Epithelial cell of proximal tubule (primary cell): ENCODE results near the gene SLC51A. TPM values are rescaled to one million over a fixed set of nuclear protein-coding genes. Genes with fewer than 3 reads are reported as not detected.
A peak's percentile ranks its signal among the peaks of the same experiment; 100 is the strongest.

Experiments
- DNase-seq: peaks from one replicate; pipeline ENCODE4 v3.0.0-alpha.2; 2011; ENCODE audit warnings: low read depth
- H3K4me3 ChIP-seq: 2 replicates; pipeline ENCODE4 v1.5.1; 2011; ENCODE audit warnings: low read depth, mild to moderate bottlenecking, low read length
- total RNA-seq: library from RNA; depleted of rRNA; stranded (reverse); fragments of >200 nt; gene quantifications from 2 replicates; pipeline ENCODE4 v1.2.3, GENCODE V29; 2015
- TF ChIP-seq, protein P1 (sequence below): conservative IDR thresholded peaks from 2 replicates; pipeline ENCODE4 v1.5.1; 2012; ENCODE audit warnings: low read depth, mild to moderate bottlenecking, low read length

The SLC51A gene
- total RNA-seq, 1 donor from 2014 or later: 0.12 TPM

DNA sequence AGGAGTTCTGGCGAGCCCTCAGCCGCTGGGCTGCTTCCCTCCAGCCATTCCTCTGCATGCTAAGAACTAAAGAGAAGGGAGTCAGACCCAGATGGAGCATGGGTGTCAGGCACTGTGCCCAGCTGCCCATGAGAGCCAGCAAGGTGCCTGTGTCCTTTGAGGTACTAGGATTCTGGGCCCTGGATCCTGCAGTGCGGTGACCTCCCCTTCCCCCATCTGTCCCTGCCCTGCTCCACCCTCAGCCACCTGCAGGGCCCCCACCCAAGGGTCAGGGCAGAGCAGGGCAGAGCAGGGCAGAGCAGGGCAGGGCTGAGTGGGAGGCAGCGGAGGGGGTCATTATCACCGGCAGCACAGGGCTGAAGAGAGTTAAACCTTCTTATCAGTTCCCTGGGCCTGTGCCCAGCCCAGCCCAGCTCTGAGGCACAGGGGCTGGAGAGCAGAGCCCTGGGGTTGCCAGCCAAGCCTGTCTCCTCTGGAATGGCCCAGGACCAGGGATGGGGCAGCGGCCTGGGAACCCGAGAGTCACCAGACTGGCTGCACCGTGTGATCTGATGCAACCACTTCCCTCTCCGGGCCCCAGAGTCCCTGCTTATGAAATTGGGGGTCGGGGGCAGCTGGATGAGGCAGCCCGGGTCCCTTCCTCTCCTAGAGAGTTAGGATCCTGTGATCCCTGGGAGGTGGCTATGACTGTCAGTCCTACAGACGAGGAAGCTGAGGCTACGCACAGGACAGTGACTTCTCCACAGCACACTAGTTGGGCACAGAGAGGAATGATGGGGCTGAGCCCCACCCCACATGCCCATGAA lies 22.4 kb upstream of the SLC51A start:
- TF ChIP-seq, protein P1, sequence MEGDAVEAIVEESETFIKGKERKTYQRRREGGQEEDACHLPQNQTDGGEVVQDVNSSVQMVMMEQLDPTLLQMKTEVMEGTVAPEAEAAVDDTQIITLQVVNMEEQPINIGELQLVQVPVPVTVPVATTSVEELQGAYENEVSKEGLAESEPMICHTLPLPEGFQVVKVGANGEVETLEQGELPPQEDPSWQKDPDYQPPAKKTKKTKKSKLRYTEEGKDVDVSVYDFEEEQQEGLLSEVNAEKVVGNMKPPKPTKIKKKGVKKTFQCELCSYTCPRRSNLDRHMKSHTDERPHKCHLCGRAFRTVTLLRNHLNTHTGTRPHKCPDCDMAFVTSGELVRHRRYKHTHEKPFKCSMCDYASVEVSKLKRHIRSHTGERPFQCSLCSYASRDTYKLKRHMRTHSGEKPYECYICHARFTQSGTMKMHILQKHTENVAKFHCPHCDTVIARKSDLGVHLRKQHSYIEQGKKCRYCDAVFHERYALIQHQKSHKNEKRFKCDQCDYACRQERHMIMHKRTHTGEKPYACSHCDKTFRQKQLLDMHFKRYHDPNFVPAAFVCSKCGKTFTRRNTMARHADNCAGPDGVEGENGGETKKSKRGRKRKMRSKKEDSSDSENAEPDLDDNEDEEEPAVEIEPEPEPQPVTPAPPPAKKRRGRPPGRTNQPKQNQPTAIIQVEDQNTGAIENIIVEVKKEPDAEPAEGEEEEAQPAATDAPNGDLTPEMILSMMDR: no peak
- DNase-seq: no peak

DNA sequence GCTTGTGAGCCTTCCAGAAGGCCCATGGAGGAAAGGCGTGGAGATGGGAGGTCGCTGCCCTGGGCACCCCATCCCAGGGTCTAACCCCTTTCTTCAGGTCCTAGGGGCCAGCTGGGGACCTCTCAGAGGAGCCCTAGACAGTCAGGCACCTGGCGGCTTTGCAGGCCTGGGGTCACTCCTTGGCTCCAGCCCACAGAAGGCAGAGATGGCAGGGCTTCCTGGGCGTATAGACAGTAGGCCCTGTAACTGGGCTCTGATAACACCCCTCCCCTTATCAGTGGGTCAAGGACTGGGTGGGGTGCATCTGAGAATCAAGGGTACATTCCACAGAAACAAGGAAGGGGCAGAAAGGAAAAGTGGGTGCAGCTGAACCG lies 21.8 kb upstream of the SLC51A start:
- TF ChIP-seq, protein P1: no peak
- DNase-seq: no peak
- no peak overlapping the region for H3K4me3 ChIP-seq

More for the DNA sequence above, 22.4 kb upstream of the SLC51A start:
- no peak overlapping the region for H3K4me3 ChIP-seq

DNA sequence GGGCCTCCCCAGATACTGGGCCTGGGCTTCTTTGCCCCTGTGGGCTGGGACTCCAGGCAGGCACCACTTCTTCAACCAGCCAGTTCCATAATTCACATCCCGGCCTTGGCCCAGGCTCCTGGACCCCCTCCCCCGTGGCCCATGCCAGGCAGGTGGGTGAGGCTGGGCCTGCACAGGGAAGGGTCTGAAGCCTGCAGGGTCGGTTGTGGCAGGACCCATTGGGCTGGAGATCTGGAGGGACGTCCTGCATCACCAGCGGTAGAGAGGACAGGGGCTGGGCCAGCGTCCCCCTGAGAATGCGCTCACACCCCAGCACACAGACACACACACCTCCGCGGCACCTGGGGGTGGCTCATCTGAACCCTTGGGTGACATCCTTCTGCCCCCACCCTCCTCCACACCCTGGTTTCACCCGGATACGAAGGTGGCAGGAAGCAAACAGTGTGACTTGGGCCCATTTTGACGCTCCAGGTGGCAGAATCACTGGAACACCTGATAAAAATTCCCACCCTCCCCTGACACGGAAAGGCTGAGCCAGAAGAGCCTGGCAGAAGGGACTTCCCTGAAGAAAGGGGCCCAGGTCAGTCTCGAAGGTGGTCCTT lies 20.6 kb upstream of the SLC51A start:
- H3K4me3 ChIP-seq: no peak overlapping the region
- no peak for DNase-seq
- TF ChIP-seq, protein P1: no peak

DNA sequence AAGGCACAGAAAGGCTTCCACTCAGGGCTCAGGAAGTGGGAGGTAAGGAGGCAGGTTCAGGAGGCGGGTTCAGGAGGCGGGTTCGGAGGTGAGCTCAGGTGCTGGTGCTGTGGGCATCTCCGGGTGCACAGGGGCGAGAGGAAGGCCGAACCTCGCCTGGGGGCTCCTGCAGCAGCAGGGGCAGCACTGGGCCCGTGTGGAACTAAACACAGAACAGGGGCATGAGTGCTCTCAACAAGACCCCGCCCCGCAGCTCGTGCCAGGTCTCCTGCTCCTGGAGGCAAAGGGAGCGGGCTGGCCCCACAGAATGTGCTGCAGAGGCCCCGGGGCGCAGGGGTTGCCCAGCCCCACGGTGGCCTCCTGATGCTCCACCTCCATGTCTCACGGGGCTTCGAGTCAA lies 18.8 kb upstream of the SLC51A start:
- TF ChIP-seq, protein P1: no peak
- H3K4me3 ChIP-seq: no peak overlapping the region
- no peak for DNase-seq

DNA sequence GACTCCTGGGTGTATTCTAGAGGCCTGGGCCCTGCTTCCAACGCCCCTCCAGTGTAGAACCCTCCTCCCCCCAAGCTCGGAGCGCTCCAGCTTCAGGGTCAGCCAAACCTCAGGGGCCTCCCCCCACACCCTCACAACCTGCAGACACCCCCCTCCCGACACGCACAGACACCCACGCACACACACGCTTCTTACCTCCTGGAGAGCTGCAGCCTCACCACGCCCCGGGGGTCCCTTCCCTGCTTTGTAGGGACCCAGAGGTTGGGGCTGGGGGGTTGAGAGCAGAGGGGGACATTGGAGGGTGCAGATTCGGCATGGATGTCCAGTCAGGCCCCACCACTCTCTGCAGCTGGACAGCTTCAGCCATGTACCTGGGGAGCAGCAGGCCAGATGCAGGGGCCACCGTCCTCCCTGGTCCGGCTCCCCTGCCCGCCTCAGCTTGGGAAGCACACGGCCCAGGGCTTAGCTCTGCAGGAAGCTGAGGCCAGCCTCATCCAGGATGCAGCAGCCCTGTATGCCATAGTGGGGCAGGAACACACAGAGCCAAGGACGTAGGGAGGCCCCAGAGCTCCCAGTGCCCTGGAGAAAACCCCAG lies 18.2 kb upstream of the SLC51A start:
- TF ChIP-seq, protein P1: no peak
- no peak for DNase-seq
- no peak overlapping the region for H3K4me3 ChIP-seq

DNA sequence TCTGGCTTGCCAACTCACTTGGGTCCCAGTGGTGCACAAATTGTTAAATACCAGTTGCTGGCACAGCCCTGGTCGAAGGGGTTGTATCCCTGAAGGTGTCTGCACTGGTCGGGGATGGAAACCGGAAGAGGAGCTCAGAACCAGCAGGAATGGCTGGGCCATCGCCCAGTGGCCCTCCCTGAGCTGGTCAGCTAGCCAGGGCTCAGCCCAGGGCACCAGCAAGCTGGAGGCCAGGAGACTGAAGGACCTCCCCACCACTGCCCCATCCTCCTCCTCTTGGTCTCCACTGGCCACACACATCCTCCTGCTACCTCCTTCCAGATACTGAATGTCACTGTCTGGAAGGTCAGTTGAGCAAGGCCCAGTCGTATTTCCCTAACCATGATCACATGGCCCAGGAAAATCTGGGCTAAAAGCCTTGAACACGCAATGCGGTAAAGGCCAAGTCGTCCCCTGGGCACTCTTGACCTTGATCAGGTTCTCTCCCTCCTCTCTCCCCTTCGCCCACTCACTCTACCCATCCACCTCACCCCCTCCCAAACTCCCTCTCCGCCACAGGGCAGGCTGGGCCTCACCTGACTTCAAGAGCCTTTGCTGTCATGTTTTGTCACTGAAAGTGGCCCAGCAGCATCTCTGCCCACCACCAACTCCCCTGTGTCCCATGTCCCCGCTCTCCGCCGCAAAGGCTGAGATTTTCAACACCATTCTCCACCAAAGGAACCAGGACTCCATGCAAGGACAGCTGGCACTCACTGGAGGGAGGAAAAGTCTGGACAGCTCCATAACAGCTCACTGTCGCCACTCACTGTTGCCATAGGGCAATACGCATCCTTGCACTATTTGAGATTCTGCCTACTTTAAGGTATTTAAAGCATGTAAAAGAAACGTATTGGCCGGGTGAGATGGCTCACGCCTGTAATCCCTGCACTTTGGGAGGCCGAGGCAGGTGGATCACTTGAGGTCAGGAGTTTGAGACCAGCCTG lies 17.3 kb upstream of the SLC51A start:
- H3K4me3 ChIP-seq: no peak overlapping the region
- TF ChIP-seq, protein P1: peak; percentile 28
- no peak for DNase-seq
